22Rv1 (cell line): Measurements from ENCODE around the gene TMSB4Y.

Experiments
- ZFX ChIP-seq: fragments of 450-650 bp; IDR thresholded peaks from 2 replicates; pipeline ENCODE4 v1.6.1; 2017; ENCODE audit warnings: antibody characterized with exemption, borderline replicate concordance
- TF ChIP-seq, protein P1 (sequence below): fragments of 450-650 bp; IDR thresholded peaks from 2 replicates; pipeline ENCODE4 v1.5.1; 2017; ENCODE audit warnings: mild to moderate bottlenecking

DNA sequence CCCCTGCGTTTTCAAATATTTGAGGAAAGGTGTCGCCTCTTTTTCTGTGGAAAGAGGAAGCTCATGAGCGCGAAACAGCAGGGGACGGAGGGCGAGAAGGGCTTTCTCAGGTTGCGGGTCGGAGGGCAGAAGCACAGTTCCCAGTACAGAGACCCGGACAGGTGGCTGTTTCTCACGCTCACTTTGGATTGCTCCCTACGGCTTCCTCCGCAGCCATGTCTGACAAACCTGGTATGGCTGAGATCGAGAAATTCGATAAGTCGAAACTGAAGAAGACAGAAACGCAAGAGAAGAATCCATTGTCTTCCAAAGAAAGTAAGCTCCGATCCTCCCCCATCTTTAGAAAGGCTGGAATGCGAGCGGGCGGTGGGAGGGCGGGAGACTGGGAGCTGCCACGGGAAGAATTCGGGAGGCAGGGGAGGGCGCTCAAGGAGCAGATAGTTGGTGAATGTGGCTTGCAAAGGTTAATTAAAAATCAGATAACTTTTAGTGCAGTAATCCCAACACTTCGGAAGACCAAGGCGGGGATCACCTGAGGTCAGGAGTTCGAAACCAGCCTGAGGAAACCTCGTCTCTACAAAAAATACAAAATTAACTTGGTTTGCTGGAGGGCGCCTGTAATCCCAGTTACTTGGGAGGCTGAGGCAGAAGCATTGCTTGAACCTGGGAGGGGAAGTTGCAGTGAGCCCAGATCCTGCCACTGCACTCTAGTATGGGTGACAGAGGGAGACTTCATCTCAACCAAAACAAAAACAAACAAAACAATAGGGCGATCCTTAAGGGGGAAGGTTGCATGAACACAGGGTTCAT lies 627 bp downstream of the TMSB4Y start:
- TF ChIP-seq, protein P1, sequence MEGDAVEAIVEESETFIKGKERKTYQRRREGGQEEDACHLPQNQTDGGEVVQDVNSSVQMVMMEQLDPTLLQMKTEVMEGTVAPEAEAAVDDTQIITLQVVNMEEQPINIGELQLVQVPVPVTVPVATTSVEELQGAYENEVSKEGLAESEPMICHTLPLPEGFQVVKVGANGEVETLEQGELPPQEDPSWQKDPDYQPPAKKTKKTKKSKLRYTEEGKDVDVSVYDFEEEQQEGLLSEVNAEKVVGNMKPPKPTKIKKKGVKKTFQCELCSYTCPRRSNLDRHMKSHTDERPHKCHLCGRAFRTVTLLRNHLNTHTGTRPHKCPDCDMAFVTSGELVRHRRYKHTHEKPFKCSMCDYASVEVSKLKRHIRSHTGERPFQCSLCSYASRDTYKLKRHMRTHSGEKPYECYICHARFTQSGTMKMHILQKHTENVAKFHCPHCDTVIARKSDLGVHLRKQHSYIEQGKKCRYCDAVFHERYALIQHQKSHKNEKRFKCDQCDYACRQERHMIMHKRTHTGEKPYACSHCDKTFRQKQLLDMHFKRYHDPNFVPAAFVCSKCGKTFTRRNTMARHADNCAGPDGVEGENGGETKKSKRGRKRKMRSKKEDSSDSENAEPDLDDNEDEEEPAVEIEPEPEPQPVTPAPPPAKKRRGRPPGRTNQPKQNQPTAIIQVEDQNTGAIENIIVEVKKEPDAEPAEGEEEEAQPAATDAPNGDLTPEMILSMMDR: no peak
- TF ChIP-seq ZFX: no peak
